HG03045 (cell line): Measurements from ENCODE around the gene TAS2R4.
"Not testable (repeated sequence)": the region's sequence is repeated elsewhere in the genome, so short reads cannot be mapped to it uniquely, and the experiment has no call there.

Experiments used
- ATAC-seq: cut with Tn5 transposase; IDR thresholded peaks from one replicate; pipeline ENCODE4 v1.9.1; 2021; ENCODE audit warnings: mild to moderate bottlenecking, moderate library complexity; ENCODE audit not compliant: unreplicated experiment

TAS2R4 gene, protein sequence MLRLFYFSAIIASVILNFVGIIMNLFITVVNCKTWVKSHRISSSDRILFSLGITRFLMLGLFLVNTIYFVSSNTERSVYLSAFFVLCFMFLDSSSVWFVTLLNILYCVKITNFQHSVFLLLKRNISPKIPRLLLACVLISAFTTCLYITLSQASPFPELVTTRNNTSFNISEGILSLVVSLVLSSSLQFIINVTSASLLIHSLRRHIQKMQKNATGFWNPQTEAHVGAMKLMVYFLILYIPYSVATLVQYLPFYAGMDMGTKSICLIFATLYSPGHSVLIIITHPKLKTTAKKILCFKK

DNA sequence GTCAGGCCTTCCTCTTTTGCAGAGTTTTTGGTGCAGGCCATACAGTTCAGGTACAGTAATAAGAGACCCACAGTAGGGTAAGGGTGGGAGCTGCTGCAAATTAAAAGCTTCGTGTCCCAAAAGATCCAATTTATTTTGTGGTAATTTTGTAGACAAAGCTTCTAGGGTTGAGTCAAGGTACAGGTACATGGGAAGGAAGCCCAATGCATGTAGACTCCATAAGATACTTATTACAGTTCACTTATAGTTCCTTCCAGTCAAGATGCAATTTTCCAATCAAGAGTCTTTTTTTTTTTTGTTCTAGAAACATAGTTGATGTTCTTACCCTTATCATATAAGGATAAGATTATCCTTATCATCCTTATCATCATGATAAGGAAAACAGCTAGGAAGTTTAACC lies at the start of gene TAS2R4:
Gene TAS2R4 (plus strand): TSS at position 301 of the 400 bp plus-strand sequence. CDS start 1,815 bp downstream, outside the sequence.
- no peak for ATAC-seq

DNA sequence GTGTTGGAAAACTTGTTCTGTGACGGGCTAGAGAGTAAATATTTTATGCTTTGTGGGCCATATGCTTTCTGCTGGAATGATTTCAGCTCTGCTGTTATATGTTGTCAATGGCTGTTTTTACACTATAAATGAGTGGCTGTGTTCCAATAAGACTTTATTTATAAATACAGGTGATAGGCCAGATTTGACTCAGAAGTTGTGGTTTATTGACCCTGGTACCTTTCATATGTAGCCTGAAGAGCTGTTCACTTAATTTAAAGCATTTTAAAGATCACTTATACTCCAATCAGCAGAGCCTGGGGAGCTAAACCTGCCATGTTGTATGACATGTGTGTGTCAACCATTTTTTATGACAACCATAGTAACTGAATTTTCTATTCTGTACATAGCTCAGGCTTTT lies 47.5 kb upstream of the TAS2R4 start:
- ATAC-seq: no peak

DNA sequence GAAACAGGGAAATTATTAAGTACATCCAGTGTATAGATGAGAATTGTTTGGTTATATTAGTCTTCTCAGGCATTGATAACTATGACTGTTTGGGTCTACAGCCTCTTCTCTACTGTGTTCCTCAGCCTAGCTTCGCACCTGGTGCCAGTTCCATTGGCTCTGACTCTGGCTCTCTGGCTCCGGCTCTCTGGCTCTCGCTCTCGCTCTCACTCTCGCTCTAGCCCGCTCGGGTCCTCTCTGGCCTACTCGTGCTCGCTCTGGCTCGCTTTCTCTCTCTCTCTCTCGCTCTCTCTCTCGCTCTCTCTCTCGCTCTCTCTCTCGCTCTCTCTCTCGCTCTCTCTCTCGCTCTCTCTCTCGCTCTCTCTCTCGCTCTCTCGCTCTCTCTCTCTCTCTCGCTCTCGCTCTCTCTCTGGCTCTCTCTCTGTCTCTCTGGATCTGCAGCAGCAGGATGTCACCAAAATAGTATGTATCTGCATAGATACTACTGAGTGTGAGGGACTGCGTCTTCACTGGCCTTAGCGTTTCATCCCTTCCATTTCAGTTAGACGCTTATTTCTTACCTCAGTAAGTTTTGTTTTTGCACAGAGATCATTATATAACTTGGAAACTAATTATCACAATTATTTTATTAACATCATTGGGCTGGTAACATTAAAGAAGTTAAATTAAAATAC lies 44.9 kb upstream of the TAS2R4 start:
- ATAC-seq: no peak

- ATAC-seq: no peak
Measured at GRCh38 chr7:141737118-141737835, 39.2 kb upstream of the TAS2R4 start.

GRCh38 chr7:141737836-141738591 lies 38.5 kb upstream of the TAS2R4 start, which contains the start of gene SSBP1:
TSS of gene SSBP1 (plus strand) at chr7:141738358. CDS start at chr7:141739167, 809 bp downstream.
- peak; percentile 95 for ATAC-seq

DNA sequence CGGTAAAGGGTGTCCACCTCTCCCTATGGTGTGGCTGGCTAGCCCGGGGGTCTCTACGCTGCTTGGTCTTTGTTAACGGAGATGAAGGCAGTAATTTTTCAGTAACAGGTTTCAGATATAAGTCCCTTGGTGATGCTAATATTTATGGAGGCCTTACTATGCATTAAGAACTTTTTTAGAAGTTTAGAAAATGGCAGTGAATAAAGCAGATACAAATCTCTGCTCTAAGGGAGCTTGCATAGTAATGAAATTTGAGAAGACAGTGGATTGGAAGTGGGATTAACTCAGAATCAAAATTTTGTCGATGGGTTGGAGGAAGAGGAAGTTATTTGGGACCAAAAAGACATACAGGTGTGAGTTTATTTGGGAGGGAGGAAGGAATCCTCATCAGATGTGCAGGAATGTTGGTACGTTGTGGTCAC lies 37.9 kb upstream of the TAS2R4 start:
- ATAC-seq: no peak

- no peak for ATAC-seq
Measured at GRCh38 chr7:141739250-141739649, 37.2 kb upstream of the TAS2R4 start.

GRCh38 chr7:141742229-141742628 lies 34.2 kb upstream of the TAS2R4 start:
- ATAC-seq: no peak

DNA sequence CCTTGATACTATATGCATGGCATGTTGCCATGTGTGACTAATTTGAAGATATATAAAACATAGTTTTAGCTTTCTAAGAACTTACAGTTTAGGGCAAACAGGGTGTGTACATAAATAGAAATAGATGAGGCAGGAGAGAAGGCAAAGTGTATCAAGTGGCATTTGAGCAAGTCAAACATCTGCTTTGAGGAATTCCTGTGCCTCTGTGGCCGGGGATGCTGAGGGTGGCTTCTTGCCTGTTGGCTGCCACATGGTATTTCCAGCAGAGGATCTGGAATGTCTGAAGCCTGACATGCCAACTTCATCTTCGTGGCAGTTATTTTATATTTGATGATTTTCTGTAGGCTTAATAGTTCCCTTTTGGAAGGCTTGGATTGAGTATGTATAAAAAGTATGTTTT lies 32.3 kb upstream of the TAS2R4 start:
- no peak for ATAC-seq

DNA sequence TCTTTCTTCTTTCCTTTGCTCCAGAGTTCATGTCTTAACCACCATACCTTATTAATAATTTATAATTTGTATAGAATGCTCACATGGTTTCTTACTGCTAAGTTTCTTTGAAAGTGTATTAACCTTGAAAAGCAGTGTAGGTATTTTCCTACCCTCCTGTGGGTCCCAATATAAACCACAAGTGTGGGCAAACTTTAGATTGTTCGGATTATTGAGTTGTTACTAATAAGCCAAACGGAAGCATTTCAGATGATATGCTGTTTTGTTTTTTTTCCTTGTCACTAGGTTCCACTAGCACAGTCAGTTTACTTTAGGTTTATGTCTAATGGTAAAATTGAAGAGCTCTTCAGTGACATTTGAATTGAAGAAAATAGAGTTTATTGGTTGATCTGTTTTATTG lies 28.1 kb upstream of the TAS2R4 start:
- ATAC-seq: no peak

DNA sequence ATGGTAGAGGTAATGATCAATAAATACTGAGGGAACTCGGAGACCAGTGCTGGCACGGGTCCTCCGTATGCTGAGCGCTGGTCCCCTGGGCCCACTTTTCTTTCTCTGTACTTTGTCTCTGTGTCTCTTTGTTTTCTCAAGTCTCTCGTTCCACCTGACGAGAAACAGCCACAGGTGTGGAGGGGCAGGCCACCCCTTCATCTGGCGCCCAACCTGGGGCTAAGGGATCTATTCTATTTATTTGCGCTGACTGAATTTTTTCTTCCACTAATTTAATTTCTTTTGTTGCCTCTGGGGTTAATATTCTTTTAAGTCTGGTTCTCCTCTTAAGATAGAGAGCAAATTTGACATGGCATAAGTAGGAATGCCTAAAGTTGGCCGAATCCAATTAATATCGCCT lies 24.6 kb upstream of the TAS2R4 start:
- ATAC-seq: not testable (repeated sequence)

DNA sequence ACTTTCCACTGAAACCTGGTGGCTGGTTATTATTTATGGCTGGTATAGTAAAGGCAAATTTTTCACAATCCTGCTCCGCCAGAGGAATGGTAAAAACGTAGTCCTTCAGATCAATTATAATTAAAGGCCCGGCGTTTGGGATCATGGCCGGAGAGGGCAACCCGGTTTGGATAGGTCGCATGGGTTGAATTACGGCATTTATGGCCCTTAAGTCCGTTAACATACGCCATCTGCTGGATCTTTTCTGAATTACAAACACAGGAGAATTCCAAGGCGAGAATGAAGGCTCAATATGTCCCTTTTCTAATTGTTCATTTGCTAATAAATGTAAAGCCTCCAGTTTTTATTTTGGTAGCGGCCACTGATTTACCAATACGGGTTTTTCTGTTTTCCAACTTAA lies 23.8 kb upstream of the TAS2R4 start:
- ATAC-seq: no peak

GRCh38 chr7:141754939-141755338 lies 21.5 kb upstream of the TAS2R4 start:
- ATAC-seq: no peak

GRCh38 chr7:141763797-141764196 lies 12.7 kb upstream of the TAS2R4 start, which contains the start of gene TAS2R3:
TSS of gene TAS2R3 (plus strand) at chr7:141764097. CDS start at chr7:141764159, 62 bp downstream.
- no peak for ATAC-seq

- ATAC-seq: not testable (repeated sequence)
Measured at GRCh38 chr7:141770083-141770583, 6.3 kb upstream of the TAS2R4 start.

DNA sequence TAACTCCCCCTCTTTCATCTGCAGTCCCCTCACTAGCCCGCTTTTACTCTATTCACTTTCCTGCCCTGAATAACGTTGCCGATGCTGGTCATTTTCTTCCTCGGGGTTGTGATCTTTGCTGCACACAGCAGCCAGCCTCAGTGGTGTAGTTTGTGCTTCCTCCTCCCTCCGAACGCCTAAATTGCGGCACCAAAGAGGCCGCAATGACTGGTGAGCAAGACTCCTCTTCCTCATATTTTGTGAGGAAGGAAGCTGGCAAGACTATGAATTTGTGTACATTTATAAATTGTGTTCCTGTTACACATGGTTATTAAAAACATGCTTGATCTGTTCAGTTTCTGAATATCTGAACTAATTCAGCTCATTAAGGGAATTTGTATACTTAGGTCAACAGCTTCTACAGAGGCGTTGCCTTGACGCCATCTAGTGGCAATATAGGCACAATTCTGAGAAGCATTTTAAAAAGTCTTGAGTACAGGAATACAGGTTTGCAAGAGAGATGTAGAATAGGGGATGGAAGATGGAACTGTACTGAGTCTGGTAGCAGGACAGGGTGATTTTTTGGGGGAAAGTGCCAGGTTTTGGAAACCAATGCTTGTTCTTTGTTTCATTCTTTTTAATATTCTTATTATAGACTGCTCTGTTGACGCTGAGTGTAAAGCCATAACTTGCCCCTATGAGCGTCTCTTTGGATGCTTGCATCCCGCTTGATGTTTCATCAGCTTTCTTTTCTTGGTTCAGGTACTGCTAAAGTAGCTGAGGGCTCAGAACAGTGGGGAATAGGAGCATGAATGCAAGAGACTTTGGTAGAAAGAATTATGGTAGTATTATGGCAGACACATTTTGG lies 9.5 kb downstream of the TAS2R4 start:
- ATAC-seq: peak; percentile 60

DNA sequence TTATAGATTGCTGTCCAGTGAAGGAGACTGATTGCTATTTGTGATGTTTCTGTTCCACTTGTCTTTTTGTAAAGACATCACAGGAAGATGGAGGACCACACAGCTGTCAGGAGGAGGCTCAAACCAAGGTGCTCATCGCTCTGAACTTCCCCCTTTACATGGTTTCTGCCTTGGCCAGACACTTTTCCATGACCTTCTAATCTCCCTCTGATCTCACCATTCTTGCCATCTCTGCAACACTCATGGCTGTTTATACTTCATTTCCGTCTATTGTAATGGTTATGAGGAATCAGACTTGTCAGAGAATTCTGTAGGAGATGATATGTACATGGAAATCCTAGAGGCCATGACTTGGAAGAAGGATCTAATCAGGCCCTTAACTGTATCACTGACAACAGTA lies 11.8 kb downstream of the TAS2R4 start:
- ATAC-seq: no peak

DNA sequence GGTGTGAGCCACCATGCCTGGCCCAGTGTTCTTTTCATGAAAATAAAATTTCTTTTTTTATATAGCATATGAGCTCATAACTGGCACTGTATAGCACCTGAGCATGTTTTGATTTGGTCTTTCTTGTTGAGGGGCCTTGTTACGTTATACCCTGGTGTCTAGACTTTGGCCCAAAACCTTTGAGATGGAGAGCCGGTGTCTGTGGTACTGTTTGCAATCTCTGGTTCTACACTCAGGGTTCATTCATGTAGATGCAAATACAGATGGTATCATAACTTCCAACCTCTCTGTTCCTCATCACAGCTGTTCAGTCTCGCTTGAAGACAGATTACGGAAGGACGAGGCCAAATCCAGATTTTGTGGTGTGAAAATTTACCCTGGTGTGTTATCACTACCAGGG lies 13.4 kb downstream of the TAS2R4 start, which contains the start of gene TAS2R5:
Gene TAS2R5 (plus strand): TSS at position 301 of the 400 bp plus-strand sequence. CDS start 145 bp downstream, outside the sequence.
- ATAC-seq: no peak

GRCh38 chr7:141792526-141792925 lies 16.1 kb downstream of the TAS2R4 start:
- ATAC-seq: no peak

DNA sequence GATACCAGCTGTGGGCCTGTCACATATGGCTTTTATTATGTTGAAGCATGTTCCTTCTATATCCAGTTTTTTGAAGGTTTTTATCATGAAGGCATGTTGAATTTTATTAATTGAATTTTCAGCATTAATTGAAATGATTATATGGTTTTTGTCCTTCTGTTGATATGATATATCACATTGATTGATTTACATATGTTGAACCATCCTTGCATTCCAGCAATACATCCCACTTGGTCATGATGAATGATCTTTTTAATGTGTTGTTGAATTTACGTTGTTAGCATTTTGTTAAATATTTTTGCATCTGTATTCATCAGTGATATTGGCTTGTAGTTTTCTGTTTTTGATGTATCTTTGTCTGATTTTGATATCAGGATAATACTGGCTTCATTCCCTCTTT lies 43.6 kb downstream of the TAS2R4 start:
- ATAC-seq: no peak
